Measurements from ENCODE around the gene SCUBE3.

The SCUBE3 gene

DNA sequence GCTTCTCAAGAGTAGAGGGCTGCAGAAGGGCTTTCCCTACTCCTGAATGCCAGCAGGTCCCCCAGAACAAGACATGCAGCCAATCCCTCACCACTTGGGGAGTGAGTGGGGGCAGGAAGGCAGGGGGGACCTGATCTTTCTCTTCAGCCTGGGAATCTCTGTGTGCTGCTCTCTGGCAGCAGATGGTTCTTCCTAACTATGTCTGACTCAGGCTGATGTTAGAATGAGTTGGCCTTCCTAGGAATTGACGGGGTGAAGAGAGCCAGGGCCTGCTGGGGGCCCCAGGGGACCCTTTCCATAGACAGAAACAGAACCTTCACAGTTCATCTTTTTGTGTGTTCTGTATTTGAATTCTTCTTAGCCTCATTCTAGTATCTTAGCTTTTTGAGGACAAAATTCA, 43.6 kb upstream of the SCUBE3 start:
- H4K91ac ChIP-seq (ENCODE audit: low read depth, low read length, poor library complexity), result no peak overlapping the region
- no CpG with 5 or more reads among the region's 1 CpG for WGBS, 2 donors (ENCODE audit: extremely low coverage in 2 of 2, insufficient read length in 2 of 2, insufficient replicate concordance in 1 of 2)

DNA sequence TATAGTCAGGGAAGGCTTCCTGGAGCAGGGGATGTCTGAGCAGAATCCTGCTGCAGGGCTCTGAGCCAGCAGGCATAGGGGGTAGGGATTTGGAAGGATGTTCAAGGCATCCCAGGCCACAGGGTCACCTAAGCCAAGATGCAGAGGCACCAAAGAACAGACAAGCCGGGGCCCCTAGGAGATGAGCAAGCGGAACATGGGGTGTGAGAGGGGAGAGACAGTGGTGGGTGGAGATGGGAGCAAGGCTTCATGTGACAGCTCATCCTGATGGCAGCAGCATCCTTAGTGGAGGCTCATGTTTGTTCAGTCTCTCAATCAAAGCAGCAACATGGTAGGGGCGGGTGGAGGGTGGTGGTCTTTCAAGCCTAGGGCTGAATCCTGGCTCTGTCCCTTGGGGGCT, 42.9 kb upstream of the SCUBE3 start:
- no peaks in the 10 kb centered on the region for H3K36me3 ChIP-seq (replicated peaks in 1 of 2; ENCODE audit: control insufficient read depth in 2 of 2, insufficient read depth in 2 of 2, low read length in 2 of 2)
- peak overlapping the region; percentile 31 for H3K14ac ChIP-seq (ENCODE audit: low read length)
- H2BK12ac ChIP-seq (ENCODE audit: low read length), result no peak overlapping the region
- H3K4ac ChIP-seq (ENCODE audit: low read length), result no peak overlapping the region
- peak overlapping the region; percentile 10 for H2BK5ac ChIP-seq (ENCODE audit: low read length)
- no peak overlapping the region for H3K9ac ChIP-seq (ENCODE audit: low read depth, low read length, poor library complexity)
- no peak for DNase-seq (ENCODE audit: low spot score)
- no peak overlapping the region for H3K23ac ChIP-seq (ENCODE audit: low read depth, low read length, poor library complexity)
- H2AK5ac ChIP-seq (ENCODE audit: low read depth, low read length), result peak overlapping the region; percentile 74
- H3K27me3 ChIP-seq (ENCODE audit: control insufficient read depth in 3 of 3, insufficient read depth in 3 of 3, low read depth in 1 of 3, low read length in 3 of 3), result no peaks in the 10 kb centered on the region
- H3K27ac ChIP-seq (replicated peaks; ENCODE audit: low read length), result no peak overlapping the region
- H2BK15ac ChIP-seq (ENCODE audit: low read length), result peak overlapping the region; percentile 72
- no CpG with 5 or more reads among the region's 3 CpGs for WGBS, 2 donors (ENCODE audit: extremely low coverage in 2 of 2, insufficient read length in 2 of 2, insufficient replicate concordance in 1 of 2)
- H2BK120ac ChIP-seq (ENCODE audit: low read depth, low read length), result no peak overlapping the region
- H3K18ac ChIP-seq (ENCODE audit: low read length), result peak overlapping the region; percentile 67
- no peak overlapping the region for H2AFZ ChIP-seq (ENCODE audit: low read length)
- H4K8ac ChIP-seq (ENCODE audit: low read depth, low read length), result no peak overlapping the region
- H3K4me2 ChIP-seq (ENCODE audit: insufficient read depth, low read length, poor library complexity, severe bottlenecking), result no peak overlapping the region
- no peaks in the 10 kb centered on the region for H3K79me1 ChIP-seq (ENCODE audit: low read depth, low read length)
- H3K4me3 ChIP-seq (ENCODE audit: low read length in 2 of 2), result no peak overlapping the region
- peaks cover 10 to 18% of the 10 kb centered on the region in 2 donors for H3K4me1 ChIP-seq (ENCODE audit: control insufficient read depth in 2 of 2, insufficient read depth in 1 of 2, low read depth in 1 of 2, low read length in 2 of 2)
- no peak overlapping the region for H4K91ac ChIP-seq (ENCODE audit: low read depth, low read length, poor library complexity)
- H3K9me3 ChIP-seq (replicated peaks in 1 of 2; ENCODE audit: control insufficient read depth in 2 of 2, insufficient read depth in 1 of 2, low read depth in 1 of 2, low read length in 2 of 2), result peaks cover 0 to 2% of the 10 kb centered on the region in 2 donors

More for the DNA sequence above, 43.6 kb upstream of the SCUBE3 start:
- Histone ChIP-seq H3K27ac (replicated peaks; ENCODE audit: low read length) (no peak overlapping the region), H3K4me1 (ENCODE audit: control insufficient read depth in 2 of 2, insufficient read depth in 1 of 2, low read depth in 1 of 2, low read length in 2 of 2) (peaks cover 10 to 18% of the 10 kb centered on the region in 2 donors), H3K18ac (ENCODE audit: low read length) (no peak overlapping the region), H3K9ac (ENCODE audit: low read depth, low read length, poor library complexity) (no peak overlapping the region), H2BK12ac (ENCODE audit: low read length) (no peak overlapping the region), H3K36me3 (replicated peaks in 1 of 2; ENCODE audit: control insufficient read depth in 2 of 2, insufficient read depth in 2 of 2, low read length in 2 of 2) (no peaks in the 10 kb centered on the region), H2AK5ac (ENCODE audit: low read depth, low read length) (no peak overlapping the region), H3K4me2 (ENCODE audit: insufficient read depth, low read length, poor library complexity, severe bottlenecking) (no peak overlapping the region), H3K23ac (ENCODE audit: low read depth, low read length, poor library complexity) (no peak overlapping the region), H2BK5ac (ENCODE audit: low read length) (no peak overlapping the region), H3K4ac (ENCODE audit: low read length) (no peak overlapping the region), H3K4me3 (ENCODE audit: low read length in 2 of 2) (no peak overlapping the region), H3K27me3 (ENCODE audit: control insufficient read depth in 3 of 3, insufficient read depth in 3 of 3, low read depth in 1 of 3, low read length in 3 of 3) (no peaks in the 10 kb centered on the region), H3K14ac (ENCODE audit: low read length) (no peak overlapping the region), H4K8ac (ENCODE audit: low read depth, low read length) (no peak overlapping the region), H3K9me3 (replicated peaks in 1 of 2; ENCODE audit: control insufficient read depth in 2 of 2, insufficient read depth in 1 of 2, low read depth in 1 of 2, low read length in 2 of 2) (peaks cover 0 to 2% of the 10 kb centered on the region in 2 donors), H2BK15ac (ENCODE audit: low read length) (no peak overlapping the region), H2AFZ (ENCODE audit: low read length) (no peak overlapping the region), H2BK120ac (ENCODE audit: low read depth, low read length) (no peak overlapping the region), H3K79me1 (ENCODE audit: low read depth, low read length) (no peaks in the 10 kb centered on the region)
- no peak for DNase-seq (ENCODE audit: low spot score)

- Histone ChIP-seq H4K91ac (ENCODE audit: low read depth, low read length, poor library complexity) (no peak overlapping the region), H2BK15ac (ENCODE audit: low read length) (no peak overlapping the region), H2BK120ac (ENCODE audit: low read depth, low read length) (no peak overlapping the region), H3K14ac (ENCODE audit: low read length) (no peak overlapping the region), H3K18ac (ENCODE audit: low read length) (no peak overlapping the region), H2AFZ (ENCODE audit: low read length) (no peak overlapping the region), H3K4me1 (ENCODE audit: control insufficient read depth in 2 of 2, insufficient read depth in 1 of 2, low read depth in 1 of 2, low read length in 2 of 2) (peaks cover 10 to 17% of the 10 kb centered on the region in 2 donors), H3K36me3 (replicated peaks in 1 of 2; ENCODE audit: control insufficient read depth in 2 of 2, insufficient read depth in 2 of 2, low read length in 2 of 2) (no peaks in the 10 kb centered on the region), H3K9me3 (replicated peaks in 1 of 2; ENCODE audit: control insufficient read depth in 2 of 2, insufficient read depth in 1 of 2, low read depth in 1 of 2, low read length in 2 of 2) (peaks cover 0 to 2% of the 10 kb centered on the region in 2 donors), H3K4ac (ENCODE audit: low read length) (no peak overlapping the region), H3K79me1 (ENCODE audit: low read depth, low read length) (no peaks in the 10 kb centered on the region), H3K4me3 (ENCODE audit: low read length in 2 of 2) (no peak overlapping the region), H2AK5ac (ENCODE audit: low read depth, low read length) (no peak overlapping the region), H3K9ac (ENCODE audit: low read depth, low read length, poor library complexity) (no peak overlapping the region), H3K23ac (ENCODE audit: low read depth, low read length, poor library complexity) (no peak overlapping the region), H2BK5ac (ENCODE audit: low read length) (no peak overlapping the region), H3K27ac (replicated peaks; ENCODE audit: low read length) (no peak overlapping the region), H3K27me3 (ENCODE audit: control insufficient read depth in 3 of 3, insufficient read depth in 3 of 3, low read depth in 1 of 3, low read length in 3 of 3) (no peaks in the 10 kb centered on the region), H2BK12ac (ENCODE audit: low read length) (no peak overlapping the region), H4K8ac (ENCODE audit: low read depth, low read length) (no peak overlapping the region), H3K4me2 (ENCODE audit: insufficient read depth, low read length, poor library complexity, severe bottlenecking) (no peak overlapping the region)
- no peak for DNase-seq (ENCODE audit: low spot score)
- no CpG with 5 or more reads among the region's 5 CpGs for WGBS, 2 donors (ENCODE audit: extremely low coverage in 2 of 2, insufficient read length in 2 of 2, insufficient replicate concordance in 1 of 2)
Observed at GRCh38 chr6:35173044-35173426, 40.7 kb upstream of the SCUBE3 start.

DNA sequence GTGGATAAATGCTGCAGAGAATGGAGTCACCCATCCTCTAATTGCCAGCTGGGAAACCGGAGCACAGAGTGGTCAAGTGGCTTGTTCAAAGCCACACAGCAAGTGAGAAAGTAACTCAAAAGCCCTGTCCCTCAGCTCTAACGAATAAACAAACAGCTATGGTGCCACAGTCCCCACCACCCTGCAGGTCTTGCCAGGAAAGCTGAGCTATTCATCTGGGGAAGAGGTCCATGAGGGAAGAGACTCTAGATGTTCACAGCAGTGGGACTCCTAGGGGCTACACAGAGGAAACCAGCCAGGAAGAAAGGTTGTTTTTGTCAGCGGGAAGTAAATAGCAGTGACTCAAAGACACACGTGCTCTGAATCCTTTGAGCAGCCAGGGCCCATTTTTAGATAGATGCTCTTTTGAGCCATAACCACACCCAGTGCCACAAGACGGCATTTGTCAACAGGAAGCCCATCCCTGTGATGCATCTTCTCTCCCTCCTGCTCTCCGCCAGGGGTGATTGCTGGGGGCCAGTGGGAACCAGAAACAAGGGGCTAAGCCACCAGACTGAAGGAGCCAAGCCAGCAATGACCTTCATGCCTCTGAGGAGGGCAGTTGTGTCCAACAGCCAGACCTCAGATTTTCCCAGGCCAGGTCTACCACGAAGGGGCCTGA, 40.2 kb upstream of the SCUBE3 start:
- no peak overlapping the region for H3K18ac ChIP-seq (ENCODE audit: low read length)
- H3K4ac ChIP-seq (ENCODE audit: low read length), result no peak overlapping the region
- peak overlapping the region; percentile 20 for H2AK5ac ChIP-seq (ENCODE audit: low read depth, low read length)
- H3K23ac ChIP-seq (ENCODE audit: low read depth, low read length, poor library complexity), result no peak overlapping the region
- no peak overlapping the region for H4K91ac ChIP-seq (ENCODE audit: low read depth, low read length, poor library complexity)
- no peak overlapping the region for H3K9ac ChIP-seq (ENCODE audit: low read depth, low read length, poor library complexity)
- H2AFZ ChIP-seq (ENCODE audit: low read length), result peak overlapping the region; percentile 38
- no peak overlapping the region for H2BK5ac ChIP-seq (ENCODE audit: low read length)
- H3K14ac ChIP-seq (ENCODE audit: low read length), result no peak overlapping the region
- H2BK120ac ChIP-seq (ENCODE audit: low read depth, low read length), result no peak overlapping the region
- no peak overlapping the region for H4K8ac ChIP-seq (ENCODE audit: low read depth, low read length)
- peaks cover 7 to 13% of the 10 kb centered on the region in 2 donors for H3K4me1 ChIP-seq (ENCODE audit: control insufficient read depth in 2 of 2, insufficient read depth in 1 of 2, low read depth in 1 of 2, low read length in 2 of 2)
- no peak for DNase-seq (ENCODE audit: low spot score)
- no peaks in the 10 kb centered on the region for H3K79me1 ChIP-seq (ENCODE audit: low read depth, low read length)
- H2BK15ac ChIP-seq (ENCODE audit: low read length), result no peak overlapping the region
- H3K36me3 ChIP-seq (replicated peaks in 1 of 2; ENCODE audit: control insufficient read depth in 2 of 2, insufficient read depth in 2 of 2, low read length in 2 of 2), result no peaks in the 10 kb centered on the region
- no peak overlapping the region for H3K27ac ChIP-seq (replicated peaks; ENCODE audit: low read length)
- H3K4me3 ChIP-seq (ENCODE audit: low read length in 2 of 2), result no peak overlapping the region
- no CpG with 5 or more reads among the region's 7 CpGs for WGBS, 2 donors (ENCODE audit: extremely low coverage in 2 of 2, insufficient read length in 2 of 2, insufficient replicate concordance in 1 of 2)
- H2BK12ac ChIP-seq (ENCODE audit: low read length), result no peak overlapping the region
- H3K27me3 ChIP-seq (ENCODE audit: control insufficient read depth in 3 of 3, insufficient read depth in 3 of 3, low read depth in 1 of 3, low read length in 3 of 3), result no peaks in the 10 kb centered on the region
- peaks cover 0 to 2% of the 10 kb centered on the region in 2 donors for H3K9me3 ChIP-seq (replicated peaks in 1 of 2; ENCODE audit: control insufficient read depth in 2 of 2, insufficient read depth in 1 of 2, low read depth in 1 of 2, low read length in 2 of 2)
- H3K4me2 ChIP-seq (ENCODE audit: insufficient read depth, low read length, poor library complexity, severe bottlenecking), result no peak overlapping the region

Measured in neuronal stem cell (in vitro differentiated cells).